DMS79 (cell line): ENCODE data around the gene PAPPA2.

Experiments used
- DNase-seq: peaks from one replicate; lab custom pipeline; 2025; lab: John Stamatoyannopoulos, UW

The PAPPA2 gene

DNA sequence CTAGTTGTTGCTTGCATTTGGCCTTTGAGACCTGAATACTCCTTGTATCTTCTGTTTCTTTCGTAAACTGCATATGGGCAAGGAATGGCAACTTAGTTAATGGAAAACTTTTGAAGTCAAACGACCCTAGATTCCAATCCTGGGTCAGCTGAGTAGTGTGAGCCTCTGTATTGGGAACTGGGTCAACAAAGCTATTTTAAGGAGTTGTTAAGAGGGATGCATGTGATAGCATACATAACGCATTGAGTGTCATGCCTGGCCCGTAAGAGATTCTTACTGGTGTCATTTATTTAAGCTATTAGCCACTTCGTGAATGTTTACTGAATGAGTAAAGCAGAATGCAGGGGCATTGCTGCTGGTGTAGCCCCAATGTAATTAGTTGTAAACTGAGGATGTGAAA lies 340.1 kb downstream of the PAPPA2 start:
- DNase-seq: no peak

GRCh38 chr1:176803596-176803995 lies 340.6 kb downstream of the PAPPA2 start:
- no peak for DNase-seq

DNA sequence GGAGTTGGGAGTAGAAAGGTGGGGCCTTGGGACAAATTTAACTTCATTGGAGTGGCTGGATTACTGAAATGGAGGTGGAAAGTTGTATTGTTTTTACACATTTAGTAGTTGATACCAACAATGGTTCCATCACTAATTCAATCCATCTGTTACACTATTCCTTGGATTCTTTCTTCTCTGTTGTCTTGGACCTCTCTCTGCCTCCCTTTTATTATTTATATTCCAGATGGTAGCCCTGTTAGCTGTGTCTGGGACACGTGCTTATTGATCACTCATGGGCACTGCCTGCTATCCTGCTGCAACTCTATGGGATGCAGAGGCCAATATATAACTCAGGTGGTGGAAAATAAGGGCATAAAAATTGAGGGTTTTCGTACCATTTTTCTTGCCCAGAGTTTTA lies 346.3 kb downstream of the PAPPA2 start:
- no peak for DNase-seq

DNA sequence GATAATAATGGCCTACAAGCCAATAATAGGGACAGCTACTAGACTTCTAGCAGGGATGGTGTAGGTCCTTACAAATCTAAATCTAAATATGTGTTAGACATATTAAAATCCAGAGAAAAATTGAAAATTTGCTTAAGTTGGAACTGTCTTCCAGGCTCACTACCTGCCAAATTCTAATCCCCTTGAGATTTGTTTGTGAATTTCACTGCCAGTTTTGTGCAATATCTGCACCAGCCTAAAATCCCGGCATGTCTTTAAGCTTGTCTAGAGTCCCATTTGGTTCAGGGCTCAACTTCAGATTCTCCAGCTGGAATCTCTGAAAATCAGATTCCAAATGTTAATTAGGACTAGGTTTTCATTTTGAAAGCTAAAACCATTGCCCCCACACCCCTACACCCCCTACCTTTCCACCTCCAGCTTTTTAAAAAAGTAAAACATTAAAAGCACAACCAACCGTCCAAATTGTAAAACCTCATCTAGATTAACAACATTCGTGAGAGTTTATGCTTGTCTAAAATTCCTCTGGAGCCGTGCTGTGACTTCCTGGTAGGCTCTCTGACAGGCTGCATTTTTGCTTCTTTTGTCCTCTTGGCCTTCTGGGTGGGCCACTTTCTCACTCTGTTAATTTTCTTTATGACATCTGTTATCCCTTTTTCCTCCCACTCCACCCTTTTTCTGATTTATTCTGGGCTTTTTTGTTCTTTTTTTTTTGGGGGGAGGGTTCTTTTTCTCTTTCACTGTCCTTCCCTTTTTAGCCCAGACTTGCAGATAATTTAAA lies 348.7 kb downstream of the PAPPA2 start:
- DNase-seq: no peak

DNA sequence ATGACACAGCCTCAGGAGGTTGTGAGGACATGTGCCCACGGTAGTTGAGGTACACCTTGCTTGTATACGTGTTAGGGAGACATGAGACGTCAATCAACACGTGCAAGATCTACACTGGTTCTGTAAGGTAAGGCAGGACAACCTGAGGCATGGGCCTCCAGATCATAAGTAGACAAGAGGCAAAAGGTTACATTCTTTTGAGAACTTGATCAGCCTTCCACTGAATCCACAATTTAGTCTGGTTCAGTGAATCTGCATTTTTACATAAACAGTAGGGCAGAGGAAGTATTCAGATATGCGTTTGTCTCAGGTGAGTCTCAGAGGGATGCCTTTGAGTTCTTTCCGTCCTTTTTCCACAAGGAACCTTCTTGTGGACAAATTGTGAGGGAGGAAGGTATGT lies 352.6 kb downstream of the PAPPA2 start:
- no peak for DNase-seq

DNA sequence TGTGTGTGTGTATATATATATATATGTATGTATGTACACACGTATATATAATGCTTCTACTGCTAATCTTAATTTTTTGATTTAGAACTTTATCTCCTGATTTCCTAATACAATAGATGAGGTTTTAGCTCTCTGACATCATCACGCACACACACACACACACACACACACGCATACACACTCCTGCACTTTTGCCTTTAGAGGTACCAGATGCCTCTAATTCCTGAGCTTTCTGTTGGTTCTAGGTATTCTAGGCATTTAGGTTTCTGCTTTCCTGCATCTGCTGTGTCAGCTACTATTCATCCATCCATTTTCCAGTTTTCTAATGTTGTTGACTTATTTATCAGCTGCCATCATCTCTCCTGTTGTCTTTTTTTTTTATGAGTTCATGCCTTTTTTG lies 353.3 kb downstream of the PAPPA2 start:
- no peak for DNase-seq

- no peak for DNase-seq
These were observed 357.5 kb downstream of the PAPPA2 start for GRCh38 chr1:176820391-176821031.

GRCh38 chr1:176826265-176826664 lies 363.3 kb downstream of the PAPPA2 start:
- DNase-seq: no peak

- no peak for DNase-seq
These were observed 366.3 kb downstream of the PAPPA2 start for GRCh38 chr1:176829261-176829660.

DNA sequence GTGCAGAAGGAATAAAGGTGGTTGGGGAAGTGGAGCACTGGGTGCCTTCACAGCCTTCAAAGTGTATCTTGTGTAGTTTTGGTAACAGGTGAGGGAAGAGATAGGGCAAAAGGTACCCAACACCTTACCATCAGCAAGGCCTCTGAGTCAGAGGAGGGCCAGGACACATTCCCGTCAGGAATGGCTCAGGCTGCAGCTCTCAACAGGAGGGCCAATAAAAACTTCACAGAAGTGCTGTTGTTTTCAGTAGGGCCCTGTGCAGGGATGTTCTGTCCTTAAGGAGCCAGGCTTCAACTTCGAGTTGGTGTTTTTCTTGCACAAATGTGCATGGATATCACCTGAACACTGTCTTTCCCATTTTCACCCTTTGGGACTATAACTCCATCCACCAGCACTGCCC lies 368.2 kb downstream of the PAPPA2 start:
- DNase-seq: no peak

DNA sequence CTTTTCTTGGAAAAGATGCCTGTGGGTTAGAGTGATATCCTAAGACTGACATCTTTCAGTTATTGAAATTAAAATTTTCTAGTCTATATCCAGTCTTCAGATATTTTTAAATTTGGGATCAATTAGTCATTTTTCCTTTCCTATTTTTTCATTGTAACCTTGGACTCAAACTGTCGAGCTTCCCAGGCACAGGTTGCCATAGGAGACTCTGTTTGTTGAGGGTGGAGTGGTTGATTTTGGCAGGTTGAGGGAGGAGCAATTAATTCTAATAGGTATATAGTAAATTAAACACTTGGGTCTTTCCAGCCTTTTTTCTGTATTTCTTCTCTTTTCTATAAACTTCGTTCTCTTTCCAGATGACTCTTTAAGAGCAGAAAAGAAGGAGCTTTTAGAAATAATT lies 374.7 kb downstream of the PAPPA2 start:
- DNase-seq: no peak

DNA sequence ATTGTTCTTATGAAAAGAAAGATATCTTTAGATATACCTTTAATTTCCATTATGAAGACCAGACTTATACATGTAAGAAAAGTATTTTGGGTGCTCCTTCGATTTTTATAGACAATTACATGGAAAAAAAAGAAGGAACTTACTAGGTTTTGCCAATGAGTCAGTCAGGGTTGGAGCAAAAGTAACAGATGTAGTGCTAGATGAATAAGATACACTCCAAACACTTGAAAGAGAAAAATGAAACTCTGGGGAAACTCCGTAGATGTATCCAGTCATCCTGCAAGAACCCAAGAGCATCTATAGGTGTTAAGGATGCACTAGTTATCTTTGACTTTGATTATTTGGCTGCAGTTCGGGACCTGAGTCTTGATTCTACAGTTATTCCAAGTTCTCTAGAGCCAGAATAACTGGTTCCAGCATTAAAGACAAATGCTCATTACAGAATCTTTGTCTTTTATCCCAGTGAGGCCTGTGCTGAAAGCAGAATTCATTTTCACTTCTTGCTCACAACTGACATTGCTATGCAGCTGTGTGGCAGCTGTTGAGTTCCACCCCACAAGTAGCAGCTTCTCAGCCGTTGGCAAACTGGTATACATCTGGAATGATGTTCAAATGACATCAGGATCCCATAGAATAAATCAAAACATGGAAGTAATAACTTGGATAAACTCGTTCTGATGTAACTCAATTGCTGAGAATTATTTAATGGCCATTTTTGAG lies 375.5 kb downstream of the PAPPA2 start:
- DNase-seq: no peak

- DNase-seq: no peak
These were observed 376.2 kb downstream of the PAPPA2 start for GRCh38 chr1:176839216-176839615.

DNA sequence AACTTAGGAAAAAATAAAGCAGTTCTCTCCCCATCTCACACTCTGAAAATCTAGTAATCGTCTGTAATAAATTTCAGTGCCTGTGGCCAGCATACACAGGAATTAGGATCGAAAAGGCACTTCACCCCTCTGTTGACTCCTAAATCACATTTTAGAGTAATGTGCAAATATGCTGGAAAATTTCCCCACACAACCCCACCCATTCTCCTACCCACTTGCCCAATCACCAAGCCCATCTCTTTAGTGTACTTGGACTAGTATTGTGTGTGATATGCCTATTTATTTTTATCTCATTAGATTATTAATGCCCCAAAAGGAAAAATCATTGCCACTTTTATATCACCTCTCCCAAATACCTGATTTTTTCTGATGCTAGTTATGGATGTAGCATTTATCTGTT lies 378.3 kb downstream of the PAPPA2 start:
- DNase-seq: no peak

DNA sequence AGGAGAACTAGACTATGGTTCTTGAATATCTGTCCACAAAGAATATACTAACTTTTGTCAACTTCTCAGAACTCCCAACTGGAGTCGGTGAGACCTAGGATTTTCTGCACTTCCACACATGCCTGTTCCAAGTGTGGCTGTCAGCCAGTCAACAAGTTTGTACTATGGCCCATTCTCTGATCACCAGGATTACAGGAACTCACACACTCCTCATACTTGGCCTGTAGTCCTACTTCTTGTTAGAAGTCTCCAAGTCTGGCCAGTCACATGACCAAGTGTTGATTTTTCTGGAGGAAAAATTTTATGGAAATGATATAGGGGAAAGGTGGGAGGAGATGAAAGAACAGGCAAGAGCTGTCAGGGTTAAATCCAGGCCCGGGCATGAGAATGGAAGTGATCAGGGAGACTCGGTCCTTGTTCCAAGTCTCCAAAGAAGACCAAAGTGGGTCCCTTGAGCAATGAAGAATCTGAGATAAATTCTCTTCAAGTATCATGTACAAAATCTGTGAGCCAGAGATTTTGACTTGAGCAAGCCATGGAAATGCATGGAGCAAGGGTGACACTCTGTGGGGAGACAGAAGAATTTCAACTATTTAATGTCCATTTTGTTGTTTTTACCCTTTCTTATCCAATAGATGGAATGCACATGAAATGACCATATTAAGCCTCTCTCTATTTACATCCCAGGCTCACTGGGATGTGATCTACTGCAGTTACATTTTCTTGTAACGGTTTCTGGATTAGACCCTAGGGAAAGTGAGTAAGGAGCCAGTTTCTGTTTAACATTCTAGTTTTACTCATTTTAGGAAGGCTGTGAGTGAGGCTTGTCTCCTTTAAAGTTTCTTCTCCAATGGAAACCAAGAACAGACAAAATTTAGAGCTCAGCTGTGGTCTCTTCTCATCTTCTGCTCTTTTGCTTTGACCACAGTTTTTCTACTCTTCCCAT lies 380.6 kb downstream of the PAPPA2 start:
- no peak for DNase-seq

DNA sequence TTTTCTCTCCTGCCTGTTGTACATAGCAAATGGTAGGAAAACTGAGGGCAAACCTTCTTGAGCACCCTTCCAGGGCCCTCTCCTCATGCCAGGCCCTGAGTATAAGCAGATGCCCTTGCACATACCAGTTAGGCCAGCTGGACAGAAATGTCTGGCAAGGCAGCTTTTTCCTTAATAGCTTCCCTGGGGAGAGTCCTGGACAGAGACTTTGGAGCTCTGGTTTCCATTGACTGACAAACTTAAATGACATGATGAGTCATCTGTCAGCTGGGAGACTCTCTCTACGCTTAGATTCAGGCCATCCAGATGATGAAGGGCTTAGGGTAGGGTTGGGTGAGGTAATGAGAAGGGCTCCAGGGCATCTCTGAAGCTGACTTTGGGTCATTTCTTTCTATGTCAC lies 384.1 kb downstream of the PAPPA2 start:
- no peak for DNase-seq

GRCh38 chr1:176849281-176849680 lies 386.3 kb downstream of the PAPPA2 start:
- DNase-seq: no peak

DNA sequence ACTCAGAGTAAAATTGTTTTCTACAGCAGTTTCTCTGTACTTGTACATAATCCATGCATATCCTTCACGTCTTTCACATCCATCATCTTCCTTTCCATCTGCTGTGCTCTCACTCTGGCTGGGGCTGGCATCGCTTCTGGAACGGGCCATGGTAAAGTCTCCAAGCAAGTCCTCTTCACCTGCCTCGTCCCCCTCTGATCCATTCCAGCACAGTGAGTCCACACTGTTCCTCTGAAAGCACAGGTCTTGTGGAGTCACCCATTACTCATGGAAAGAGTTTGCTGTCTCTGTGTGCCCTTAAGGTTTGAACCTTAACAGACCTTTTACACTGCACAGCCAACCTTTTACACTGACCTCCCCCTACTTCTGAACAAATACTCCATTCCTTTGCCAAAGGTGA lies 387.9 kb downstream of the PAPPA2 start:
- no peak for DNase-seq

DNA sequence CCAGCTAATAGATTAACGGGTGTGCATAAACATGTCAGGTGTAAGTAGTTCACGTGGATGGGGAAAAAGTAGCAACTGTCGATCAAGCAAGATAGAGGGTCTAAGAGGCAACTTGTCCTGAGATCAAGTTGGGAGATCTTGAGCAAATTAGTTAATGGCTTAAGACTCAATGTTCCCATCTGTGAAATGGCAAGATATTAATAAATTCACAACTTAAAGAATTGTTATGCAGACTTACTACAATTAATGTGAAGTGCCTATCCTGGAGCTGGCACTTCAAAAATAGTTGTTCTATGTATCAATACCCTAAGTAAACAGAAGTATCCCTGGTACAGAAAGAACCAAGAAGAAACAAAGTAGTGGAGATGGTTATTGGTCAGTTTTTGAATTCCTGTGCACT lies 389.1 kb downstream of the PAPPA2 start:
- DNase-seq: no peak

DNA sequence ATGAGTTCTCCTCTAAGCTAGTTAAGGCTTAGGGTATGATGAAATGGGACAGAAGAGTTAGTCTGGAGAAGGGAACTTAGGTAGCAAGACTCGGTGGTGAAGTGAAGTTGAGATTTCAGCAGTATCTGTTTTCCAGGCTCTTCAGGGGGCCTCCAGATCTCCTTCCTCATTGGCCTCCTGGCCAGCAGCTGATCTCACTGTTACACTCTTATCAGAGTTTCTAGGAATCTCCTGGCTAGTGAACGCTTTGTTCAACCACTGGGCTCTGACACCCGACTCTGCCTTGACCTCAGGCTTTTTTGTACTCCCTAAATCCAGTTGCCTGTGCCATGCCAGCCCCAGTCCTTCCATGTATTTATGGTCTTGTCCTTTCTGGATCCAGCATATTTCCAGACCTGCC lies 390.5 kb downstream of the PAPPA2 start:
- no peak for DNase-seq

GRCh38 chr1:176854121-176854520 lies 391.1 kb downstream of the PAPPA2 start:
- DNase-seq: no peak
